K562 (cell line): Measurements from ENCODE around the gene RAB38. TPM values are rescaled to one million over a fixed set of nuclear protein-coding genes. Genes with fewer than 3 reads are reported as not detected.

Experiments
- ATAC-seq: fragments of 200-7000 bp; cut with Tn5 transposase; 3 replicates; pipeline ENCODE4 v1.9.1; 2020; ENCODE audit warnings: moderate library complexity
- BruUV-seq: library from RNA; stranded (reverse); fragments of 400-500 nt; replicated peaks from 2 replicates; lab custom pipeline; 2021; lab: Mats Ljungman, UMichigan
- CTCF ChIA-PET: fragments of 300-600 bp; formaldehyde crosslinking; extraction: SDS; loops from one replicate; lab custom pipeline; 2021; ENCODE audit warnings: low intra/inter-chr PET ratio; lab: Yijun Ruan, JAX
- POLR2A ChIA-PET: fragments of 300-600, 350-650 bp; sonication (Branson Sonifier 250); formaldehyde crosslinking; extraction: SDS; loops from one replicate; lab custom pipeline; 2021; ENCODE audit warnings: antibody characterized with exemption, inconsistent platforms; lab: Yijun Ruan, JAX
- DNase-seq, 4 experiments: peaks; one replicate each; pipeline versions ENCODE4 v3.0.0 to v3.0.0-alpha.2; 2011 to 2018; ENCODE audit warnings: low spot score in 3 of 4, mixed read lengths in 3 of 4; ENCODE audit errors: extremely low read depth in 1 of 4
- FAIRE-seq: peaks from 2 replicates; lab custom pipeline; 2011; peaks lifted over from hg19 to GRCh38; lab: Jason Lieb, UNC
- H2AFZ ChIP-seq: 2 replicates; pipeline ENCODE4 v1.6.0; 2011; ENCODE audit warnings: low read depth, low read length, control low read depth, inconsistent platforms
- H3K27ac ChIP-seq: fragments of 200-600 bp; 3 replicates; pipeline ENCODE4 v1.8.0; 2011; ENCODE audit warnings: low read depth, mild to moderate bottlenecking, control low read depth, inconsistent platforms, low read length, moderate library complexity, mixed read lengths; ENCODE audit errors: extremely low read depth
- H3K27me3 ChIP-seq, 2 experiments: fragments of 300-600 bp in 1 of 2; 2 replicates in 1 of 2; 3 replicates in 1 of 2; pipeline versions ENCODE4 v1.6.0 to v1.8.0; 2011; ENCODE audit warnings: inconsistent platforms in 2 of 2, low read length in 2 of 2, mild to moderate bottlenecking in 1 of 2, mixed read lengths in 1 of 2, moderate library complexity in 1 of 2; ENCODE audit not compliant: control insufficient read depth in 2 of 2, insufficient read depth in 2 of 2
- H3K36me3 ChIP-seq: fragments of 300-600 bp; 3 replicates; pipeline ENCODE4 v1.8.0; 2011; ENCODE audit warnings: mild to moderate bottlenecking, low read length, inconsistent platforms; ENCODE audit not compliant: control insufficient read depth, insufficient read depth
- H3K4me1 ChIP-seq, 2 experiments: fragments of 200-600 bp in 1 of 2; replicated peaks in 1 of 2; 2 replicates in 1 of 2; 3 replicates in 1 of 2; pipeline versions ENCODE4 v1.5.1 to v1.8.0; 2011; ENCODE audit warnings: inconsistent platforms in 2 of 2, low read length in 2 of 2, mild to moderate bottlenecking in 1 of 2, mixed read lengths in 1 of 2, moderate library complexity in 1 of 2; ENCODE audit not compliant: control insufficient read depth in 2 of 2, insufficient read depth in 2 of 2
- H3K4me2 ChIP-seq: 2 replicates; pipeline ENCODE4 v1.6.1; 2011; ENCODE audit warnings: low read length, control low read depth, inconsistent platforms, mixed read lengths; ENCODE audit not compliant: insufficient read depth
- H3K4me3 ChIP-seq: fragments of 200-600 bp; sonication (generic), shearing (Covaris generic); 2 replicates; pipeline ENCODE4 v1.5.1; 2016; ENCODE audit warnings: control low read depth, inconsistent platforms
- H3K79me2 ChIP-seq: fragments of 200-600 bp; 3 replicates; pipeline ENCODE4 v1.8.0; 2011; ENCODE audit warnings: low read length, inconsistent platforms; ENCODE audit not compliant: control insufficient read depth, insufficient read depth
- H3K9ac ChIP-seq, 2 experiments: 2 replicates each; pipeline versions ENCODE4 v1.6.0 to v1.6.1; 2011; ENCODE audit warnings: low read depth in 2 of 2, low read length in 2 of 2, control low read depth in 1 of 2, inconsistent platforms in 1 of 2, mild to moderate bottlenecking in 1 of 2, mixed read lengths in 1 of 2; ENCODE audit not compliant: insufficient read depth in 1 of 2
- H3K9me1 ChIP-seq: one replicate; pipeline ENCODE4 v1.6.0; 2011; ENCODE audit warnings: inconsistent platforms, mild to moderate bottlenecking, low read length, moderate library complexity; ENCODE audit not compliant: control insufficient read depth, insufficient read depth
- H3K9me3 ChIP-seq: replicated peaks from 2 replicates; pipeline ENCODE4 v1.5.1; 2011; ENCODE audit warnings: low read depth, low read length, inconsistent platforms; ENCODE audit not compliant: control insufficient read depth, insufficient read depth
- H4K20me1 ChIP-seq: replicated peaks from 2 replicates; pipeline ENCODE4 v1.6.1; 2011; ENCODE audit warnings: low read length, inconsistent platforms, mixed read lengths; ENCODE audit not compliant: control insufficient read depth, insufficient read depth
- ARID3B ChIP-seq: fragments of 250-450 bp; sonication (Bioruptor Pico); IDR thresholded peaks from 2 replicates; pipeline ENCODE4 v1.4.0; 2020; ENCODE audit warnings: borderline replicate concordance
- CEBPB ChIP-seq: fragments of 450-650 bp; IDR thresholded peaks from 2 replicates; pipeline ENCODE4 v1.6.1; 2016; ENCODE audit warnings: missing genetic modification characterization, missing compliant biosample characterization
- COPS2 ChIP-seq: fragments of 450-650 bp; conservative IDR thresholded peaks from 2 replicates; pipeline ENCODE4 v1.6.1; 2016; ENCODE audit warnings: mild to moderate bottlenecking, moderate library complexity
- CREM ChIP-seq: IDR thresholded peaks from 2 replicates; pipeline ENCODE4 v1.6.1; 2014; ENCODE audit warnings: antibody characterized with exemption, low read depth
- DIDO1 ChIP-seq: fragments of 450-650 bp; IDR thresholded peaks from 2 replicates; pipeline ENCODE4 v1.6.1; 2016; ENCODE audit warnings: low read depth, missing biosample characterization, missing genetic modification characterization
- KLF1 ChIP-seq: fragments of 450-650 bp; IDR thresholded peaks from 2 replicates; pipeline ENCODE4 v1.6.1; 2016; ENCODE audit warnings: missing genetic modification characterization, missing compliant biosample characterization
- NFATC3 ChIP-seq: fragments of 450-650 bp; IDR thresholded peaks from 2 replicates; pipeline ENCODE4 v1.6.1; 2017; ENCODE audit warnings: mild to moderate bottlenecking
- NFXL1 ChIP-seq: fragments of 450-650 bp; formaldehyde crosslinking; IDR thresholded peaks from 2 replicates; pipeline ENCODE4 v1.4.0; 2021; ENCODE audit warnings: mild to moderate bottlenecking
- PCBP2 ChIP-seq: fragments of 200-400 bp; formaldehyde crosslinking; IDR thresholded peaks from 2 replicates; pipeline ENCODE4 v1.6.1; 2018; ENCODE audit warnings: low read length, low read depth, mild to moderate bottlenecking, moderate library complexity; ENCODE audit not compliant: poor library complexity, severe bottlenecking
- RBM17 ChIP-seq: fragments of 200-400 bp; formaldehyde crosslinking; IDR thresholded peaks from 2 replicates; pipeline ENCODE4 v1.6.1; 2017; ENCODE audit warnings: low read depth, mild to moderate bottlenecking, low read length, borderline replicate concordance
- SP1 ChIP-seq: sonication (generic); formaldehyde crosslinking; IDR thresholded peaks from 2 replicates; pipeline ENCODE4 v1.8.1; 2022; ENCODE audit warnings: mild to moderate bottlenecking, missing genetic modification reagents
- ZFP1 ChIP-seq: fragments of 450-650 bp; formaldehyde crosslinking; IDR thresholded peaks from 2 replicates; pipeline ENCODE4 v1.4.0; 2020; ENCODE audit warnings: mild to moderate bottlenecking, mixed read lengths
- ZFX ChIP-seq: sonication (generic); formaldehyde crosslinking; IDR thresholded peaks from 2 replicates; pipeline ENCODE4 v1.8.0; 2022; ENCODE audit warnings: mild to moderate bottlenecking, missing genetic modification reagents, moderate library complexity
- ZNF354B ChIP-seq: fragments of 250-450 bp; sonication (Bioruptor Pico); IDR thresholded peaks from 2 replicates; pipeline ENCODE4 v1.4.0; 2020
- ZNF511 ChIP-seq: sonication (generic); formaldehyde crosslinking; IDR thresholded peaks from 2 replicates; pipeline ENCODE4 v1.8.0; 2022; ENCODE audit warnings: mild to moderate bottlenecking, missing genetic modification reagents
- ZNF764 ChIP-seq: fragments of 250-450 bp; sonication (Bioruptor Pico); IDR thresholded peaks from 2 replicates; pipeline ENCODE4 v1.4.0; 2020; ENCODE audit warnings: low read depth, mild to moderate bottlenecking, moderate library complexity
- WGBS: fragments of 100-300 bp; shearing (Covaris generic); methylation state at CpG from one replicate; pipeline ENCODE4 v1.1.6; 2016; ENCODE audit warnings: low coverage, mixed read lengths; ENCODE audit not compliant: insufficient coverage; ENCODE audit errors: missing lambda C conversion rate; 5-methylcytosine and 5-hydroxymethylcytosine counted together
- in situ Hi-C: fragments of 300-500 bp; cut with MboI; formaldehyde crosslinking; loops from 4 replicates; pipeline ENCODE4 v1.15.0; 2018; ENCODE audit warnings: inconsistent platforms, mixed read lengths
- intact Hi-C: fragments of 100-400 bp; cut with micrococcal nuclease; formaldehyde crosslinking; loops from 2 replicates; pipeline ENCODE4 v1.14.2; 2022
- polyA plus RNA-seq, 8 experiments: library from polyadenylated mRNA; depleted of rRNA in 4 of 8; stranded (reverse) in 5 of 8; unstranded in 3 of 8; fragments of >200 nt; fragmentation: Nextera tagmentation in 2 of 8; fragmentation: Illumina TruSeq in 1 of 8; extraction: Ambion mirVana in 2 of 8; extraction: Trizol in 1 of 8; gene quantifications; 2 replicates each; pipeline versions ENCODE4 v1.2.1 to v1.2.3, GENCODE V29; 2011 to 2014; ENCODE audit warnings: inconsistent platforms in 1 of 8, missing spikeins in 1 of 8
- total RNA-seq, 7 experiments: library from RNA; depleted of rRNA in 6 of 7; stranded (reverse); fragments of >200 nt in 6 of 7; fragmentation: Illumina TruSeq in 2 of 7; extraction: Trizol in 2 of 7; gene quantifications; 2 replicates each; pipeline versions ENCODE4 v1.2.1 to v1.2.3, GENCODE V29; 2011 to 2021; ENCODE audit warnings: low replicate concordance in 1 of 7
- TF ChIP-seq, protein P1 (sequence below): conservative IDR thresholded peaks from 2 replicates; pipeline ENCODE4 v1.6.1; 2011; ENCODE audit warnings: low read depth, mild to moderate bottlenecking, low read length; ENCODE audit not compliant: control insufficient read depth

RAB38 gene
- total and polyA plus RNA-seq, 9 of the 15 experiments (the other 6 are each of a cell fraction or from before 2014, with no cell fraction given): 0.59 to 2.9 (median 2.2) TPM

GRCh38 chr11:88169471-88169870, 5.8 kb downstream of the RAB38 start:
- no peaks in the 10 kb centered on the region for H4K20me1 ChIP-seq
- TF ChIP-seq COPS2 (no peak), NFXL1 (no peak), CEBPB (tag) (no peak), ZFX (CRISPR knock-in tag) (no peak), ZNF511 (no peak), NFATC3 (no peak), KLF1 (tag) (no peak), ZFP1 (no peak), SP1 (CRISPR knock-in tag) (no peak), CREM (no peak), ZNF764 (CRISPR knock-in tag) (no peak), ZNF354B (CRISPR knock-in tag) (no peak), DIDO1 (tag) (no peak), RBM17 (no peak), ARID3B (CRISPR knock-in tag) (no peak), PCBP2 (no peak)
- TF ChIP-seq, protein P1, sequence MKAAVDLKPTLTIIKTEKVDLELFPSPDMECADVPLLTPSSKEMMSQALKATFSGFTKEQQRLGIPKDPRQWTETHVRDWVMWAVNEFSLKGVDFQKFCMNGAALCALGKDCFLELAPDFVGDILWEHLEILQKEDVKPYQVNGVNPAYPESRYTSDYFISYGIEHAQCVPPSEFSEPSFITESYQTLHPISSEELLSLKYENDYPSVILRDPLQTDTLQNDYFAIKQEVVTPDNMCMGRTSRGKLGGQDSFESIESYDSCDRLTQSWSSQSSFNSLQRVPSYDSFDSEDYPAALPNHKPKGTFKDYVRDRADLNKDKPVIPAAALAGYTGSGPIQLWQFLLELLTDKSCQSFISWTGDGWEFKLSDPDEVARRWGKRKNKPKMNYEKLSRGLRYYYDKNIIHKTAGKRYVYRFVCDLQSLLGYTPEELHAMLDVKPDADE: no peak
- H3K36me3 ChIP-seq: no peaks in the 10 kb centered on the region
- no peaks in the 10 kb centered on the region for H3K9me3 ChIP-seq
- no peak overlapping the region for H2AFZ ChIP-seq
- BruUV-seq: no TSS peak
- no peak overlapping the region for H3K27ac ChIP-seq
- WGBS: 3% methylated on average over 2 of the region's 2 CpGs
- ChIA-PET POLR2A (interaction anchor here (1.2 to 1.6 kb wide), 2 partner anchors 8 to 11 kb away, joined by 3 to 6 read pairs; no protein-coding TSS in a partner anchor), CTCF (no interaction called here)
- no peaks in the 10 kb centered on the region for H3K9me1 ChIP-seq
- H3K9ac ChIP-seq: no peak overlapping the region
- in situ Hi-C loops (no loop called here), intact Hi-C loops (no loop called here)
- no peak for DNase-seq
- no peaks in the 10 kb centered on the region for H3K27me3 ChIP-seq
- H3K4me1 ChIP-seq: no peaks in the 10 kb centered on the region
- H3K4me3 ChIP-seq: no peak overlapping the region
- no peak for FAIRE-seq
- no peak for ATAC-seq
- H3K79me2 ChIP-seq: no peaks in the 10 kb centered on the region
- no peak overlapping the region for H3K4me2 ChIP-seq
